Measurements from ENCODE around the gene NQO2. TPM values are rescaled to one million over a fixed set of nuclear protein-coding genes. Genes with fewer than 3 reads are reported as not detected.

The NQO2 gene
- total RNA-seq, 1 donor from 2014 or later: 58.8 TPM

GRCh38 chr6:3009930-3010329, 10.2 kb downstream of the NQO2 start:
- peaks cover 11% of the 10 kb centered on the region for H3K4me1 Mint-ChIP-seq (ENCODE audit: unreplicated experiment)
- H3K27ac Mint-ChIP-seq (ENCODE audit: unreplicated experiment): no peak overlapping the region
- no peak overlapping the region for H3K4me3 Mint-ChIP-seq (ENCODE audit: unreplicated experiment)
- no peak for DNase-seq (ENCODE audit: low spot score)
- no peaks in the 10 kb centered on the region for H3K9me3 Mint-ChIP-seq (ENCODE audit: unreplicated experiment)
- H3K36me3 Mint-ChIP-seq (ENCODE audit: low read depth, unreplicated experiment): peaks cover 68% of the 10 kb centered on the region
- peaks cover 12% of the 10 kb centered on the region for H3K27me3 Mint-ChIP-seq (ENCODE audit: unreplicated experiment)
- no peak for TF ChIP-seq CTCF (IDR thresholded peaks at IDR 0.05; ENCODE audit: unreplicated experiment)

GRCh38 chr6:3011158-3011557, 11.5 kb downstream of the NQO2 start:
- no peak for DNase-seq (ENCODE audit: low spot score)
- Mint-ChIP-seq H3K27me3 (ENCODE audit: unreplicated experiment) (peaks cover 8% of the 10 kb centered on the region), H3K27ac (ENCODE audit: unreplicated experiment) (no peak overlapping the region), H3K9me3 (ENCODE audit: unreplicated experiment) (no peaks in the 10 kb centered on the region), H3K4me3 (ENCODE audit: unreplicated experiment) (peak overlapping the region; percentile 75), H3K36me3 (ENCODE audit: low read depth, unreplicated experiment) (peaks cover 71% of the 10 kb centered on the region), H3K4me1 (ENCODE audit: unreplicated experiment) (peaks cover 11% of the 10 kb centered on the region)
- TF ChIP-seq CTCF (IDR thresholded peaks at IDR 0.05; ENCODE audit: unreplicated experiment): no peak

- peaks cover 8% of the 10 kb centered on the region for H3K27me3 Mint-ChIP-seq (ENCODE audit: unreplicated experiment)
- H3K4me1 Mint-ChIP-seq (ENCODE audit: unreplicated experiment): peaks cover 11% of the 10 kb centered on the region
- H3K4me3 Mint-ChIP-seq (ENCODE audit: unreplicated experiment): peak overlapping the region; percentile 75
- peak overlapping the region; percentile 41 for H3K27ac Mint-ChIP-seq (ENCODE audit: unreplicated experiment)
- no peak for TF ChIP-seq CTCF (IDR thresholded peaks at IDR 0.05; ENCODE audit: unreplicated experiment)
- DNase-seq (ENCODE audit: low spot score): no peak
- H3K36me3 Mint-ChIP-seq (ENCODE audit: low read depth, unreplicated experiment): peaks cover 73% of the 10 kb centered on the region
- H3K9me3 Mint-ChIP-seq (ENCODE audit: unreplicated experiment): no peaks in the 10 kb centered on the region
Observed at GRCh38 chr6:3011592-3011991, 11.9 kb downstream of the NQO2 start.

- H3K4me1 Mint-ChIP-seq (ENCODE audit: unreplicated experiment): peaks cover 11% of the 10 kb centered on the region
- peaks cover 67% of the 10 kb centered on the region for H3K36me3 Mint-ChIP-seq (ENCODE audit: low read depth, unreplicated experiment)
- H3K4me3 Mint-ChIP-seq (ENCODE audit: unreplicated experiment): peak overlapping the region; percentile 40
- H3K27me3 Mint-ChIP-seq (ENCODE audit: unreplicated experiment): peaks cover 8% of the 10 kb centered on the region
- TF ChIP-seq CTCF (IDR thresholded peaks at IDR 0.05; ENCODE audit: unreplicated experiment): no peak
- H3K27ac Mint-ChIP-seq (ENCODE audit: unreplicated experiment): peak overlapping the region; percentile 37
- DNase-seq (ENCODE audit: low spot score): peak; percentile 11
- H3K9me3 Mint-ChIP-seq (ENCODE audit: unreplicated experiment): no peaks in the 10 kb centered on the region
Observed at GRCh38 chr6:3013486-3013885, 13.8 kb downstream of the NQO2 start.

- Mint-ChIP-seq H3K27me3 (ENCODE audit: unreplicated experiment) (peaks cover 8% of the 10 kb centered on the region), H3K27ac (ENCODE audit: unreplicated experiment) (no peak overlapping the region), H3K36me3 (ENCODE audit: low read depth, unreplicated experiment) (peaks cover 63% of the 10 kb centered on the region), H3K4me1 (ENCODE audit: unreplicated experiment) (peaks cover 11% of the 10 kb centered on the region), H3K9me3 (ENCODE audit: unreplicated experiment) (no peaks in the 10 kb centered on the region), H3K4me3 (ENCODE audit: unreplicated experiment) (no peak overlapping the region)
- no peak for TF ChIP-seq CTCF (IDR thresholded peaks at IDR 0.05; ENCODE audit: unreplicated experiment)
- no peak for DNase-seq (ENCODE audit: low spot score)
Observed at GRCh38 chr6:3013901-3014674, 14.4 kb downstream of the NQO2 start.

Data from endothelial cell (in vitro differentiated cells).